HCT116 (cell line): ENCODE data around the gene ZNF750.

Experiments
- CEBPB ChIP-seq: IDR thresholded peaks from 2 replicates; pipeline ENCODE4 v1.6.1; 2012; ENCODE audit warnings: low read depth
- EGR1 ChIP-seq: IDR thresholded peaks from 2 replicates; pipeline ENCODE4 v1.6.1; 2012; ENCODE audit warnings: low read depth
- EZH2 ChIP-seq: fragments of 200-600 bp; sonication (generic); IDR thresholded peaks from 2 replicates; pipeline ENCODE4 v1.6.1; 2017; ENCODE audit warnings: antibody characterized with exemption, mixed run types
- EZH2phosphoT487 ChIP-seq: fragments of 200-600 bp; IDR thresholded peaks from 2 replicates; pipeline ENCODE4 v1.6.1; 2018; ENCODE audit warnings: antibody characterized with exemption, borderline replicate concordance
- POLR2A ChIP-seq: IDR thresholded peaks from 2 replicates; pipeline ENCODE4 v1.7.0; 2011; ENCODE audit warnings: borderline replicate concordance; ENCODE audit not compliant: insufficient read depth, insufficient read length; ENCODE audit errors: extremely low read depth
- POLR2AphosphoS5 ChIP-seq: IDR thresholded peaks from 2 replicates; pipeline ENCODE4 v1.6.1; 2011; ENCODE audit warnings: mild to moderate bottlenecking, low read depth, low read length, moderate library complexity
- ZNF274 ChIP-seq: fragments of 200-500 bp; sonication (Bioruptor generic); IDR thresholded peaks from 2 replicates; pipeline ENCODE4 v1.6.1; 2014; ENCODE audit warnings: mild to moderate bottlenecking, low read depth, low read length, inconsistent platforms
- TF ChIP-seq, protein P1 (sequence below), 3 experiments: fragments of 200-600 bp in 1 of 3; sonication (generic) in 1 of 3; IDR thresholded peaks in 2 of 3; conservative IDR thresholded peaks in 1 of 3; 2 replicates each; pipeline ENCODE4 v1.5.1; 2012 to 2017; ENCODE audit warnings: low read depth in 2 of 3, low read length in 2 of 3, antibody characterized with exemption in 1 of 3, borderline replicate concordance in 1 of 3, control low read depth in 1 of 3, mild to moderate bottlenecking in 1 of 3, mixed read lengths in 1 of 3, mixed run types in 1 of 3, moderate library complexity in 1 of 3; ENCODE audit not compliant: insufficient read depth in 1 of 3
- TF ChIP-seq, protein P2 (sequence below): IDR thresholded peaks from 2 replicates; pipeline ENCODE4 v1.6.1; 2012

DNA sequence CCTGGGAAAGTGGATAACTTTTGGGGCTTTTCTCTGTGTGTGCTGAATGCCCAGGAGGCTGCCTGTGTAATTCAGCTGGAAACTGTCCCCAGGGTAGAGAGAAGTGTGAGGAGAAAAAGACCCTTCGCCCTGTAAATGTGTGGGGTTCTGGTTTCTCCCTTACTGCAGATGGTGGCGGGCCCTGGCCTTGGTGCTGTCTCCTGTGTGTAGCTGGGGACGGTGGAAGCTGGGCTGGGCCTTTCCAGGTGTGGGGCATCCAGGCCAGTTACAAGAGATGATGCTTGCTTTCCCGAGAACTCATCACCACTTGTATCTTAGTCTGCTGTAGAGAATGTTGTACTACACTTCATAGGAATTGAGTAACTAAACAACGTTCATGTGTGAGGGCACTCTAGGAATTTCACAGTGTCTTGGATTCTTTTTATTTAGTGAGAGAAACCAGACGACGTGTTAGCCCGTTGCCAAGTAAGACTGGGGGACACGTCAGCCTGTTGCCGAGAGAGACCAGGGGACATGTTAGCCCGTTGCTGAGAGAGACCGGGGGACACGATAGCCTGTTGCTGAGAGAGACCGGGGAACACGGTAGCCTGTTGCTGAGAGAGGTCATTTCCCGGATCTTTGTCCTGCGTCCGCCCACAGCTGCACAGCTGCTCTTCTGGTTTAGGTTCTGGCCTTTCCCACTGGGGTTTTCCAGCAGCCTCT is 44.9 kb downstream of the ZNF750 start:
- TF ChIP-seq, protein P1, sequence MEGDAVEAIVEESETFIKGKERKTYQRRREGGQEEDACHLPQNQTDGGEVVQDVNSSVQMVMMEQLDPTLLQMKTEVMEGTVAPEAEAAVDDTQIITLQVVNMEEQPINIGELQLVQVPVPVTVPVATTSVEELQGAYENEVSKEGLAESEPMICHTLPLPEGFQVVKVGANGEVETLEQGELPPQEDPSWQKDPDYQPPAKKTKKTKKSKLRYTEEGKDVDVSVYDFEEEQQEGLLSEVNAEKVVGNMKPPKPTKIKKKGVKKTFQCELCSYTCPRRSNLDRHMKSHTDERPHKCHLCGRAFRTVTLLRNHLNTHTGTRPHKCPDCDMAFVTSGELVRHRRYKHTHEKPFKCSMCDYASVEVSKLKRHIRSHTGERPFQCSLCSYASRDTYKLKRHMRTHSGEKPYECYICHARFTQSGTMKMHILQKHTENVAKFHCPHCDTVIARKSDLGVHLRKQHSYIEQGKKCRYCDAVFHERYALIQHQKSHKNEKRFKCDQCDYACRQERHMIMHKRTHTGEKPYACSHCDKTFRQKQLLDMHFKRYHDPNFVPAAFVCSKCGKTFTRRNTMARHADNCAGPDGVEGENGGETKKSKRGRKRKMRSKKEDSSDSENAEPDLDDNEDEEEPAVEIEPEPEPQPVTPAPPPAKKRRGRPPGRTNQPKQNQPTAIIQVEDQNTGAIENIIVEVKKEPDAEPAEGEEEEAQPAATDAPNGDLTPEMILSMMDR (IDR thresholded peaks at IDR 0.05 in 2 of 3, conservative IDR thresholded peaks at IDR 0.05 in 1 of 3; ENCODE audit: borderline replicate concordance in 1 of 3, insufficient read depth in 1 of 3, low read depth in 2 of 3, low read length in 2 of 3) = no peak
- no peak for TF ChIP-seq EZH2
- no peak for TF ChIP-seq EZH2phosphoT487
- no peak for TF ChIP-seq POLR2A
- no peak for TF ChIP-seq ZNF274
- no peak for TF ChIP-seq CEBPB
- no peak for TF ChIP-seq EGR1
- no peak for TF ChIP-seq POLR2AphosphoS5
- TF ChIP-seq, protein P2, sequence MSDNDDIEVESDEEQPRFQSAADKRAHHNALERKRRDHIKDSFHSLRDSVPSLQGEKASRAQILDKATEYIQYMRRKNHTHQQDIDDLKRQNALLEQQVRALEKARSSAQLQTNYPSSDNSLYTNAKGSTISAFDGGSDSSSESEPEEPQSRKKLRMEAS = no peak
